GM18508 (cell line): ENCODE results near the gene MACROD1.

Experiments used
- ATAC-seq: cut with Tn5 transposase; IDR thresholded peaks from one replicate; pipeline ENCODE4 v1.9.1; 2021; ENCODE audit warnings: moderate number of reproducible peaks; ENCODE audit not compliant: insufficient read depth, unreplicated experiment

MACROD1 gene

DNA sequence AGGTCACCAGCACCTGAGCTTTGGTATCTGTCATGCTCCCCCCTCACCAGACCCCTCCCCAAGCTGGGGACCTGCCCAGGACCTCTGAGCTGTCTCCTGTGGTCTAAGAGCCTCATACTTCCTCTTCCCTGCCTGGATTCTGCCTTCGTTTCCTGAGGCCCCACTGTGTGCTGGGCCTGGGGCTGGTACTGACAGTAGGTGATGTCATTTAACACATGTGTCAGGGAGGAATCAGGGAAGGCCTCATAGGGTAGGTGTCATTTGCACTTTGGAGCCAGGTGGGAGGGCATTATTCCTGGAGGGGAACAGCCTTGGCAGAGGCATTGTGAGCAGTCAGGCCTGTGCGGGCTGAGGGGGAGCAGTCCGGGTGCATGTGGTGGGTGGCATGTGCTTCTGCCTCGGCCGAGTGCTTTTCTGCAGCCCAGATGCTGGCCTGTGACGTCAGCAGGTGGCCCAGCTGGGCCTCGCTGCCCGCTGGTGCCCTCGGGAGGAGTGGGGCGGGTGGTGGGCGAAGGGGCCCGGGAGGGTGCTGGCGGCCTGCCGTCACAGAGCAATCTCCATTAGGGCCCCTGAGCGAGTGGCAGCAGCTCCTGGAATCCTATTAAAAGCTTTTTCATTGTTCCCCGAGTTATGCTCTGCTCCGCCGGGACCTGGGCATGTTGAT, 121.1 kb downstream of the MACROD1 start:
- ATAC-seq, result no peak

- ATAC-seq, result no peak
Measured at GRCh38 chr11:64043545-64043944, 122.4 kb downstream of the MACROD1 start.

DNA sequence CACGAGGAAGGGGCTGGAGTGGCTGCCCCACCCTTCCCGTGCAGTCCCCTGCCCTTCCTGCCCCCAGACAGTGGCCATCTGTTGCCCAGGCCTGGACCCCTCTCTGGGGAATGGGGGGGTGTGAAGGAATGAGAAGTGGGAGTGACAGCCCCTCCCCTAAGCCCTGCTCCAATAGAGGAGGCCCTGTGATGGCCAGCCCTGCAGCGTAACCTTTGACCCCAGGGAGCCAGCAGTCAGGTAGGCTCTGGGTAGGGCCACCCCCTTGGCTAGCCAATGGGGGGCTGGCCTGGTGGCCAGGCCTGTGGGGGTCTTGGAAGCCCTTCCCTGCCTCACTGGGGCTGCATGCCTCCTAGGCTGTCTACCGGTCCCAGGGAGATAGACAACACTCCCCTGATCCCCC, 123.6 kb downstream of the MACROD1 start:
- no peak for ATAC-seq

DNA sequence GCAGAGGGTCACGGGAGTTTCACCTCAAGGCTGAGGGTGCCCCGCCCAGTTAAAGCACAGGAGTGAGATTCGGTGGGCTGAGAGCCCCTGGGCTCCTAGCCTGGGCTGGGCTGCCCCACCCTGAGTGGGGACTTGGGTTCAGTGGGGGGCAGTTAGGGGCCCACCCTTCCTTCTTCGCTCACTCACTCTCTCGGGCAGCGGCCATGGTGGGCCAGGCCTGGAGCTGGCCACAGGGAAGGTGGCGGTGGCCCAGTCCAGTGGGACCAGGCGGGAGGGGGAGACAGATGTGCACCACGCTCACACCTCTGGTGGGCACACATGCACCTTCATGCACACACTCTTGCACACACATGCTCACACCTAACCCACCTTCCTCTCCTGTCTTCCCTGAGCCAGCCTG, 124.1 kb downstream of the MACROD1 start:
- no peak for ATAC-seq

DNA sequence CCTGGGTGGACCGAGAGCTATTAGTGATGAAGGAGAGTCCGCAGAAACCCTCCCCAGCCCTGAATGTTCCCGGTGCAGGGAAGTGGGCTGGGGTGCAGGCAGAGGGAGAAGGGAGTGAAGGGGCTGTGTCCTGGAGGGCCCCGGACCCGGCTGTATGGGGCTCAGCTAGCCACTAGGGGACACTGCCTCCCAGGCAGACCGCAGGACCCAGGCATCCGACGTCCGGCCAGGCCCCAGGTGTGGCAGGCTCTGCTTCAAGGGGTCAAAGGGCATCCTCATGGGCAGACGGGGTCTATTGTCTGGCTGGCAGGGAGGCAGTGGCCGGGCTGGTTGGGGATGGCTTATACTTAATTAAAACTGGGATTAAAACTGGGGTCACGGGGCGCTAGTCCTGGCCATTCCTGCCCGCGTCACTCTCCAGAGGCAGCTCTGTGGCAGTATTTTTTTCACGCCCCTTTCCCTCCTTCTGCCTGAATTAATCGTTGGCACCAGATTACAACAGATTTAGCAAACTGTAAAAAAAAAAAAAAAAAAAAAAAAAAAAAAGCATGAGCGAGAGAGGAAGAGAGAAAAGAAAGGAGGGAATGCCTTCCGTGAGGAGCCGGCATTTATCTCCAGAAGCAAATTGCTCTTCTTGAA, 125.1 kb downstream of the MACROD1 start:
- ATAC-seq, result no peak

GRCh38 chr11:64039012-64039665, 126.8 kb downstream of the MACROD1 start:
- ATAC-seq, result no peak

GRCh38 chr11:64038500-64038899, 127.4 kb downstream of the MACROD1 start:
- no peak for ATAC-seq

GRCh38 chr11:64037027-64037634, 128.8 kb downstream of the MACROD1 start:
- no peak for ATAC-seq

- no peak for ATAC-seq
Measured at GRCh38 chr11:64036087-64037026, 129.6 kb downstream of the MACROD1 start.

DNA sequence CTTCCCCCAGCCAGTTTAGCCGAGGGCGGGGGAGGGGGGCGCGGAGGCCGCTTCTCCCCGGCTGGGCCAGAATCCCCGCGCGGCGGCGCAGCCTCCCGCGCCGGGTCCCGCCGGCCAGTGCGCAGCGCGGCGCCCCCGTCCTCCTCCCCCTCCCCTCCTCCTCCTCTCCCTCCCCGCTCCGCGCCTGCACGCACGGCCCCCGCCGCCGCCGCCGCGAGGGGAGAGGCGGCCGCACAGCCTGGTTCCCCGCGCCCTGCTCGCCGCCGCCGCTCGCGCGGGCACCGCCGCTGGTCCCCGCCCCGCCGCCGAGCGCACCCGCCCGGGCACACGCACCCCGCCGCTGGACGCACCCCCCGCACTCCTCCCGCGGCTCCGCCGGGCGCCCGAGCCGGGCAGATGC, 130.3 kb downstream of the MACROD1 start, which contains the start of gene FLRT1:
Gene FLRT1 (plus strand): TSS at position 356 of the 400 bp plus-strand sequence. CDS start 80,337 bp downstream, outside the sequence.
- no peak for ATAC-seq

DNA sequence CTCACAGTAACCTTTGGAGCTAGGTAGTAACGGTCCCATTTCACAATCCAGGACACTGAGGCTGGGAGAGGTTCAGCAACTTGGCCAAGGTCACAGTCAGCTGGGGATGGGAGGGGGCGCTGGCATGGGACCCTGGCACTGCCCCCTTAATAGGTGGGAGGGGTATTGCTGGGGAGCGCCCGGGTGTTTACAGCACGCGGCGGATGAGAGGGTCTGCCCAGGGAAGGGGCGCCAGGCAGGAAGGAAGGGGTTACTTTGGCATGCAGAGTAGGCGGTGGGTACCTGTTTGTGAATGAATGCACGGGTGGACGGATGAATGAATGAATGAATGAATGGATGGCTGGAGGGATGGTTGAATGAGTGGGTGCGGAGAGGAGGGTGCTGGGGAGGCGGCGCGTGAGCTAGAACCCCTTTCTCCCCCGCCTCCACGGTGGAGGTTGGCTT, 130.8 kb downstream of the MACROD1 start:
- no peak for ATAC-seq

- ATAC-seq, result no peak
Measured at GRCh38 chr11:64034411-64034811, 131.5 kb downstream of the MACROD1 start.

DNA sequence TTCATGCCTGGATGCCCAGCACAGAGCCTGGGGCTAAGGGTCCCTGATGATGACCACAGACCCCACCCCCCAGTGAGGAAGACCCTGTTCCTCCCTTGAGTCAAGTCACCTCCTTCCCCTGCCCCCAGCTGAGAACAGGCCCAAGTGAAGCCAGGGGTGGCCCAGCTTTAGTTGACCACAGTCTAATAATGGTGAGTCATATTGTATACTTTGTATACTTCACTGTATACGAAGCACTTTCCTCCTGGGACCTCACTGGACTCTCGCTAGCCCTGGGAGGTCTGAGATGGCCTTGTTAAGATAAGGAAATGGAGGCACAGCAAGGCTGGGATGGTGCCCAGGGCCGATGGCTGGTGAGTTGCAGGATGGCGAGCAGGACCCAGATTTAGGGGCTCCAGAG, 133.9 kb downstream of the MACROD1 start:
- no peak for ATAC-seq

DNA sequence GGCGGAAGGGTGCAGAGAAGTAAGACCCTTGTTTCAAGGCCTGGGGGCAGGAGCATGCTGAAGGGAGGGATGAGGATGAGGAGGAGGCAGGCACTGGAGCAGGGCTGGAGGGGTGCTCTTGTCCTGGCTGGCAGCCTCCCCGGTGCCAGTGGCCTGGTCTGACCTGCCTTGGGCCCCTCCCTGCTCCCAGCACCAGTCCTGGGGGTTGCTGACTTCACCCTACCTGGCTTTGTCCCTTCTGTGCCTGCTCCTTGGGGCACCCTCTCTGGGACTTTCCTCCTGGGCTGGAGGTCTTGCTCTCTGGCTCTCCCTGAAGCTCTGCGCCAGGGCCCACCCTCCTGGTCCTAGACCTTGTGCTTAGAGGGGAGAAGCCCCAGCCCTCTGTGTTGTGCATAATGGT, 134.9 kb downstream of the MACROD1 start:
- no peak for ATAC-seq

DNA sequence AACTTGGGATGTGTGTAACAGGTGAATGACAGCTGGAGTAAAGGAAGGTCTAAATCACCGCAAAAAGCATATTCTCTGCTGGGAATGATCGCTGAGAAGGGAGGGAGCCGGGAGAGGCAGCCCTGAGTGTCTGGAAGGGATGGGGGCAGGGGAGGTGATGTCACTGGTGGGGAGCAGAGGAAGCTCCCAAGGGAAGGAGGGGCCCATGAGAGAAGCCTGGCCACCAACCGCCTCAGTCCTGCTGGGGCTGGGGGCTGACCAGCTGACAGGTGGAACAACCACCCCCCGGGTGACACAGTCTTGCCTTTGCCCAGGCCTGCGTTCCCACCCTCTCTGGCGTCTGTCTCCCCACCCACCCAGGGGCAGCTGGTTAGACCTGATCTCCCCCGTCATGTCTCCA, 136.1 kb downstream of the MACROD1 start:
- ATAC-seq, result no peak

- ATAC-seq, result no peak
Measured at GRCh38 chr11:64028398-64029115, 137.4 kb downstream of the MACROD1 start.

GRCh38 chr11:64027651-64028397, 138.1 kb downstream of the MACROD1 start:
- ATAC-seq, result no peak

DNA sequence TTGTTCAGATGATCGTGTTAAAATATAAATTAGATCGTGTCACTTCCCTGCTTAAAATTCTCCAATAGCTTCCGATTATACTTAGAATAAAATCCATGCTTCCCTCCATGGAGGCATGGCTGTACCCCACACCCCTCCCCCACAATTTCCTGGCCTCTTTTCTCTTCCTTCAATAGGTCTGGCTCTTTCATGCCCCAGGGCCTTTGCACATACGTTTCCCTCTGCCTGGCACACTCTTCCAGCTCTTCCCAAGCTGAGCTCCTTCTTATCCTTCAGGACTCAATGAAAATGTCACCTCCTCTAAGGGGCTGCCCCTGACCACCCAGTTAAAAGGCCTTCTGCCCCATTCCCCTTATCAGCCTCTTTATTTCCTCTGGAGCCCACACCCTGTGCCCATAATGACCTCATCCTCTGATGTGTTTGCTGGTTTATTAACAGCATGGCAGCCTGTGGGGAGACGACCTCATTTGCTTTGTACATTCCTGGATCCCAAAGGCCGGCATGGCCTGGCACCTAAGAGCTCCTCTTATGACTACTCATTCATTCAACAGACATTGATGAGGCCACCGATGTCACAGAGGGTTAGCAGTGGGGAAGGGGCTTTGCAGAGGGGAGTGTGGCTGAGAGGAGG, 139.2 kb downstream of the MACROD1 start:
- no peak for ATAC-seq
